Measurements from ENCODE around the gene TRHDE. TPM values are rescaled to one million over a fixed set of nuclear protein-coding genes. Genes with fewer than 3 reads are reported as not detected.
"Not testable (repeated sequence)": the region's sequence is repeated elsewhere in the genome, so short reads cannot be mapped to it uniquely, and the experiment has no call there.

The TRHDE gene
- total RNA-seq, 5 donors from 2014 or later (not counting 1 experiment from before 2014, with no cell fraction given) = 0.23 TPM; not detected in 4

DNA sequence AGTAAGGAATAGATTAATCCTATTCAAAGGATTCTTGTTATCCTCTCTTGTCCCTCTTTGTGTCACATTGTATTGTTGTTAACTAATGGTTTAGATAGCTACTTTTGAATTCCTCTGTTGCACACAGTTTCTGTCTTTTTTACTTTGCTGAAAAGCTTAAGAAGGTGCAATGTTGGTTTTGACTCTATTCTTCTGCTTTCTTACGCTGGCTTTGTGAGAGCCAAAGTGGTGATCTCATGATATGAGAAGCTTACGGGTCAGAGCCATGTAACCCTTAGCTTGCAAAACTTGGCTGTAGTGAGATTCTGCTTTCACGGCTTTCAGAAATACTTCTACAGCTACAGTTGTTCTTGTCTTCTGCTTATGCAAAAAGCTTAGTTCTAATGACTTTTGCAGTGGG lies 239.7 kb downstream of the TRHDE start:
- ChIA-PET CTCF (no interaction called here), POLR2A (no interaction called here)
- Histone ChIP-seq H3K4me1 (ENCODE audit: control insufficient read depth in 1 of 2, extremely low read depth in 1 of 2, insufficient read depth in 2 of 2, low read length in 2 of 2) (no peaks in the 10 kb centered on the region), H3K36me3 (ENCODE audit: control insufficient read depth in 2 of 2, extremely low read depth in 1 of 2, insufficient read depth in 1 of 2, low read length in 1 of 2) (no peaks in the 10 kb centered on the region), H3K27ac (ENCODE audit: low read length) (no peak overlapping the region), H3K9me3 (no peaks in the 10 kb centered on the region), H3K27me3 (replicated peaks in 1 of 2; ENCODE audit: control insufficient read depth in 2 of 2, extremely low read depth in 1 of 2, insufficient read depth in 2 of 2, low read length in 1 of 2) (no peaks in the 10 kb centered on the region), H3K4me3 (ENCODE audit: control insufficient read depth in 1 of 2, extremely low read depth in 1 of 2, low read length in 1 of 2) (no peak overlapping the region)
- Mint-ChIP-seq H3K27ac (no peak overlapping the region), H3K4me3 (no peak overlapping the region), H3K9me3 (peaks cover 5 to 24% (median 12%) of the 10 kb centered on the region in 3 donors), H3K4me1 (no peaks in the 10 kb centered on the region), H3K36me3 (no peaks in the 10 kb centered on the region), H3K27me3 (no peaks in the 10 kb centered on the region)
- ATAC-seq (replicated peaks in 1 of 4) (no peak), DNase-seq (no peak)
- WGBS (ENCODE audit: insufficient coverage) = 80% methylated on average over 1 of the region's 3 CpGs

DNA sequence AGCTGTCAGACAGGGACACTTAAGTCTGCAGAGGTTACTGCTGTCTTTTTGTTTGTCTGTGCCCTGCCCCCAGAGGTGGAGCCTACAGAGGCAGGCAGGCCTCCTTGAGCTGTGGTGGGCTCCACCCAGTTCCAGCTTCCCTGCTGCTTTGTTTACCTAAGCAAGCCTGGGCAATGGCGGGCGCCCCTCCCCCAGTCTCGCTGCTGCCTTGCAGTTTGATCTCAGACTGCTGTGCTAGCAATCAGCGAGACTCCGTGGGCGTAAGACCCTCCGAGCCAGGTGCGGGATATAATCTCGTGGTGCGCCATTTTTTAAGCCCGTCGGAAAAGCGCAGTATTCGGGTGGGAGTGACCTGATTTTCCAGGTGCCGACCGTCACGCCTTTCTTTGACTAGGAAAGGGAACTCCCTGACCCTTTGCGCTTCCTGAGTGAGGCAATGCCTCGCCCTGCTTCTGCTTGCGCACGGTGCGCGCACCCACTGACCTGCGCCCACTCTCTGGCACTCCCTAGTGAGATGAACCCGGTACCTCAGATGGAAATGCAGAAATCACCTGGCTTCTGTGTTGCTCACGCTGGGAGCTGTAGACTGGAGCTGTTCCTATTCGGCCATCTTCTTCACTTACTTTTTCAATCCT lies 248.0 kb downstream of the TRHDE start:
- 93% methylated on average over 18 of the region's 27 CpGs for WGBS (ENCODE audit: insufficient coverage)
- H3K4me1 Mint-ChIP-seq; H3K27me3 Mint-ChIP-seq; CTCF ChIA-PET; H3K4me3 Mint-ChIP-seq; H3K9me3 ChIP-seq; H3K27ac ChIP-seq (ENCODE audit: low read length); H3K27me3 ChIP-seq (replicated peaks in 1 of 2; ENCODE audit: control insufficient read depth in 2 of 2, extremely low read depth in 1 of 2, insufficient read depth in 2 of 2, low read length in 1 of 2); H3K27ac Mint-ChIP-seq; H3K4me3 ChIP-seq (ENCODE audit: control insufficient read depth in 1 of 2, extremely low read depth in 1 of 2, low read length in 1 of 2); POLR2A ChIA-PET; H3K9me3 Mint-ChIP-seq; DNase-seq; H3K36me3 ChIP-seq (ENCODE audit: control insufficient read depth in 2 of 2, extremely low read depth in 1 of 2, insufficient read depth in 1 of 2, low read length in 1 of 2); H3K4me1 ChIP-seq (ENCODE audit: control insufficient read depth in 1 of 2, extremely low read depth in 1 of 2, insufficient read depth in 2 of 2, low read length in 2 of 2); ATAC-seq (replicated peaks in 1 of 4); H3K36me3 Mint-ChIP-seq: not testable (repeated sequence)

DNA sequence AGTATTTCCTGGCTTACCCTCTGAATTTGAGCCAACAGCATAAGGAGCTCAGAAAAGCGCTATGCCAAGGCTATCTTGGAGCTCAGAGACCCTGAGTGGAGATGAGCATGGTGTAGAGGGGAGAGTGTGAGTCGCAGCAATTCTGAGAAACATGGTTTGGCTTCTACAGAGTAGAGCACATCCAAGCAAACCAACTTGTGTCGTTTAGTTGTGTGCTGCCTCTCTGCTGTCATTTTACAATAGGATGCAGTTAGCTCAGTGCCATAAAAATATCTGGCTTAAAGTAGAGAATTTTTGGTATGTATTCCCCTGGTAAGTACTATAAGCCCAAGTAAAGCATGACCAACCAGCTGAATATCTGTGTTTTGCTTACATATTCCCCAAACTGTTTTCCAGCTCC lies 249.2 kb downstream of the TRHDE start:
- POLR2A ChIA-PET = no interaction called here
- Mint-ChIP-seq H3K27ac (no peak overlapping the region), H3K4me3 (no peak overlapping the region), H3K36me3 (no peaks in the 10 kb centered on the region), H3K27me3 (no peaks in the 10 kb centered on the region), H3K4me1 (no peaks in the 10 kb centered on the region), H3K9me3 (peaks cover 2 to 9% (median 9%) of the 10 kb centered on the region in 3 donors)
- Histone ChIP-seq H3K9me3 (no peaks in the 10 kb centered on the region), H3K4me1 (ENCODE audit: control insufficient read depth in 1 of 2, extremely low read depth in 1 of 2, insufficient read depth in 2 of 2, low read length in 2 of 2) (no peaks in the 10 kb centered on the region), H3K36me3 (ENCODE audit: control insufficient read depth in 2 of 2, extremely low read depth in 1 of 2, insufficient read depth in 1 of 2, low read length in 1 of 2) (no peaks in the 10 kb centered on the region), H3K27ac (ENCODE audit: low read length) (no peak overlapping the region), H3K4me3 (ENCODE audit: control insufficient read depth in 1 of 2, extremely low read depth in 1 of 2, low read length in 1 of 2) (no peak overlapping the region), H3K27me3 (replicated peaks in 1 of 2; ENCODE audit: control insufficient read depth in 2 of 2, extremely low read depth in 1 of 2, insufficient read depth in 2 of 2, low read length in 1 of 2) (no peaks in the 10 kb centered on the region)
- 60% methylated on average over 2 of the region's 3 CpGs for WGBS (ENCODE audit: insufficient coverage)
- no peak for ATAC-seq (replicated peaks in 1 of 4)
- no peak for DNase-seq
- CTCF ChIA-PET = no interaction called here

DNA sequence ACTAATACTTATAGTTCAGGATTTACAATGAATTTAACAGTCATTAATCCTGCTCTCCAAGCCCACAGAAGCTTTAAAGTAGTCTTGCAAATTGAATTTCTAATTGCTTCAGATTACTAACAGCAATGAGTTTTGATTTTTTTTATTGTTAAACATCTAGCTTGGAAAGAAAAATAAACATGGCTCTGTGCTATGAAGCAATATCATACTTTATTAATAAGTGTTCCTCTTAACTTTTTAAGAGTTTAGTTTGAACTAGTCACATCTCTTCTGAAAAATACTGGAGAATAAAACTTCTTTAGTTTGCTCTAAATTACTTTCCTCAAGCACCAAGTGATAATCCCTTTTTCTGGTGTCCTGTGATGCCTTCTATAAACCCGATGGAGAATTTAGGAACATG lies 250.2 kb downstream of the TRHDE start:
- Histone ChIP-seq H3K36me3 (ENCODE audit: control insufficient read depth in 2 of 2, extremely low read depth in 1 of 2, insufficient read depth in 1 of 2, low read length in 1 of 2) (no peaks in the 10 kb centered on the region), H3K4me3 (ENCODE audit: control insufficient read depth in 1 of 2, extremely low read depth in 1 of 2, low read length in 1 of 2) (no peak overlapping the region), H3K4me1 (ENCODE audit: control insufficient read depth in 1 of 2, extremely low read depth in 1 of 2, insufficient read depth in 2 of 2, low read length in 2 of 2) (no peaks in the 10 kb centered on the region), H3K27ac (ENCODE audit: low read length) (no peak overlapping the region), H3K9me3 (no peaks in the 10 kb centered on the region), H3K27me3 (replicated peaks in 1 of 2; ENCODE audit: control insufficient read depth in 2 of 2, extremely low read depth in 1 of 2, insufficient read depth in 2 of 2, low read length in 1 of 2) (no peaks in the 10 kb centered on the region)
- ATAC-seq (replicated peaks in 1 of 4) (no peak), DNase-seq (no peak)
- H3K27ac Mint-ChIP-seq = no peak overlapping the region
- H3K4me1 Mint-ChIP-seq = no peaks in the 10 kb centered on the region
- WGBS (ENCODE audit: insufficient coverage) = 100% methylated on average over 1 of the region's 1 CpG
- no peak overlapping the region for H3K4me3 Mint-ChIP-seq
- no peaks in the 10 kb centered on the region for H3K36me3 Mint-ChIP-seq
- H3K27me3 Mint-ChIP-seq = no peaks in the 10 kb centered on the region
- POLR2A ChIA-PET = no interaction called here
- CTCF ChIA-PET = no interaction called here
- H3K9me3 Mint-ChIP-seq = peaks cover 5 to 9% (median 9%) of the 10 kb centered on the region in 3 donors

DNA sequence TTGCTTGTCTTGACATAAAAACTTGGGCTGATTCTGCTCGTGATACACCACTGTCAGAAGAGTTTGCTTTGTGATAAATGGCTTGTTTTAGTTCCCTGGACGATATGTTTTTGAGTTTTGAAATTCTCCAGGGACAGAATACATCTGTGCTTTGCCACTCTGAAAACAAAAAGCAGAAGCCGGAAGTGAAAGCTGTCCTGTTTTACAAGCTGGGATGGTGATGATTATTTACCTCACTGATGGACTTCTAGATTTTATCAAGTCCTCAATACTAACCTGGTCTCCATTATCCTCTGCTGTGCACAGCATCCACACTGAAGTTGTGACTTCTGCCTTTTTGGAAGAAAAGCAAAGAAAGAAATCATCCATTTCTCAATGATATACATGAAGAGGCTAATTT lies 251.6 kb downstream of the TRHDE start:
- DNase-seq = no peak
- POLR2A ChIA-PET = no interaction called here
- peaks cover 5 to 9% (median 9%) of the 10 kb centered on the region in 3 donors for H3K9me3 Mint-ChIP-seq
- H3K4me3 ChIP-seq (ENCODE audit: control insufficient read depth in 1 of 2, extremely low read depth in 1 of 2, low read length in 1 of 2) = no peak overlapping the region
- no peak overlapping the region for H3K4me3 Mint-ChIP-seq
- ATAC-seq (replicated peaks in 1 of 4) = no peak
- H3K27ac Mint-ChIP-seq = no peak overlapping the region
- no peaks in the 10 kb centered on the region for H3K36me3 Mint-ChIP-seq
- no peaks in the 10 kb centered on the region for H3K4me1 ChIP-seq (ENCODE audit: control insufficient read depth in 1 of 2, extremely low read depth in 1 of 2, insufficient read depth in 2 of 2, low read length in 2 of 2)
- WGBS (ENCODE audit: insufficient coverage) = 21% methylated on average over 2 of the region's 3 CpGs
- no peak overlapping the region for H3K27ac ChIP-seq (ENCODE audit: low read length)
- no peaks in the 10 kb centered on the region for H3K36me3 ChIP-seq (ENCODE audit: control insufficient read depth in 2 of 2, extremely low read depth in 1 of 2, insufficient read depth in 1 of 2, low read length in 1 of 2)
- H3K27me3 ChIP-seq (replicated peaks in 1 of 2; ENCODE audit: control insufficient read depth in 2 of 2, extremely low read depth in 1 of 2, insufficient read depth in 2 of 2, low read length in 1 of 2) = no peaks in the 10 kb centered on the region
- no peaks in the 10 kb centered on the region for H3K9me3 ChIP-seq
- CTCF ChIA-PET = interaction anchor here in 1 of 2 donors (0.6 kb wide), 1 partner anchor 16 kb away, joined by 3 read pairs; no protein-coding TSS in a partner anchor
- H3K4me1 Mint-ChIP-seq = no peaks in the 10 kb centered on the region
- no peaks in the 10 kb centered on the region for H3K27me3 Mint-ChIP-seq

DNA sequence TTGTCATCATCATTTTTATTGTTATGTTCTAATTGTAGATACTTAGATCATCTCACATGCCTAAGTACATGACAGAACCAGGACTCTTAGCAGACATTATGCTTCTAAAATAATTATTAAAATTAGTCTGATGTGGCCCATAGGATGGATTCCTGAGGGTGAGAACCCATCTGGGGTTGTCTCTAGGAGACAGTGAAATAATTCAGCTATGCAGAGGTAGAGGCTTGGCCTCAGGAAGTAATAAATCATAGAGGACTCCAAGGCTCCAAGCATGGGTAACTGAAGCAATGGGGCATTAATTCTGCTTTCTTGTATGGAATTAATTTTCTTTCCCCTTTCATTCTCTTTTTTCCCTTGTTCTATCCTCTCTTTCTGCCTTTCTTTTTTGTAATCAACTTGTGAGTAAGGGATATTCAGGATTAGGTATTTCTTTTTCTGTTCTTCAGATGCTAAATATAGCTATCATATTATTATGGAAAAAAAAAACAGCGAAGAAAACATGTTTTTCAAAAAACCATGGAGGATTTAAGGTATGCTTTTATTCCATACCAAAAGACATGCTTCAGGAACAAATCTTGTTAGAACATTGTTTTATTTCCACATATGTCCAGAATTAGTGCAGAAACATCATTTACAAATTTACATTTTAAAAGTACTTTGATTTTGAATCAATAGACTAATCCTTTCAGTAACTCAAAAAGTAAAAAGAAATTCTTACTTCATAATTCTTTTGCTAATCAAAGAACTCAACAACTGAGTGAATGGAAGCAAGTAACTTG lies 263.2 kb downstream of the TRHDE start:
- Histone ChIP-seq H3K27ac (ENCODE audit: low read length) (no peak overlapping the region), H3K4me1 (ENCODE audit: control insufficient read depth in 1 of 2, extremely low read depth in 1 of 2, insufficient read depth in 2 of 2, low read length in 2 of 2) (no peaks in the 10 kb centered on the region), H3K9me3 (no peaks in the 10 kb centered on the region), H3K36me3 (ENCODE audit: control insufficient read depth in 2 of 2, extremely low read depth in 1 of 2, insufficient read depth in 1 of 2, low read length in 1 of 2) (no peaks in the 10 kb centered on the region), H3K27me3 (replicated peaks in 1 of 2; ENCODE audit: control insufficient read depth in 2 of 2, extremely low read depth in 1 of 2, insufficient read depth in 2 of 2, low read length in 1 of 2) (no peaks in the 10 kb centered on the region), H3K4me3 (ENCODE audit: control insufficient read depth in 1 of 2, extremely low read depth in 1 of 2, low read length in 1 of 2) (no peak overlapping the region)
- H3K27me3 Mint-ChIP-seq = no peaks in the 10 kb centered on the region
- no peaks in the 10 kb centered on the region for H3K36me3 Mint-ChIP-seq
- no peak for DNase-seq
- no peak overlapping the region for H3K4me3 Mint-ChIP-seq
- CTCF ChIA-PET = no interaction called here
- H3K27ac Mint-ChIP-seq = no peak overlapping the region
- no peak for ATAC-seq (replicated peaks in 1 of 4)
- no peaks in the 10 kb centered on the region for H3K4me1 Mint-ChIP-seq
- WGBS (ENCODE audit: insufficient coverage) = no CpG with 5 or more reads among the region's 1 CpG
- H3K9me3 Mint-ChIP-seq = peaks cover 18 to 21% (median 21%) of the 10 kb centered on the region in 3 donors
- POLR2A ChIA-PET = no interaction called here

Data from T-cell (primary cell).